Activated naive CD8-positive, alpha-beta T cell treated with anti-CD3 and anti-CD28 coated beads, Interleukin-2, amount 50 U/mL, for 16 hours (primary cell): ENCODE results near the gene APLP2.
"Not testable (repeated sequence)": the region's sequence is repeated elsewhere in the genome, so short reads cannot be mapped to it uniquely, and the experiment has no call there.

Source experiments
- DNase-seq: peaks from one replicate; pipeline ENCODE4 v3.0.0-alpha.2; 2020; ENCODE audit warnings: low read depth, low spot score

APLP2 gene

DNA sequence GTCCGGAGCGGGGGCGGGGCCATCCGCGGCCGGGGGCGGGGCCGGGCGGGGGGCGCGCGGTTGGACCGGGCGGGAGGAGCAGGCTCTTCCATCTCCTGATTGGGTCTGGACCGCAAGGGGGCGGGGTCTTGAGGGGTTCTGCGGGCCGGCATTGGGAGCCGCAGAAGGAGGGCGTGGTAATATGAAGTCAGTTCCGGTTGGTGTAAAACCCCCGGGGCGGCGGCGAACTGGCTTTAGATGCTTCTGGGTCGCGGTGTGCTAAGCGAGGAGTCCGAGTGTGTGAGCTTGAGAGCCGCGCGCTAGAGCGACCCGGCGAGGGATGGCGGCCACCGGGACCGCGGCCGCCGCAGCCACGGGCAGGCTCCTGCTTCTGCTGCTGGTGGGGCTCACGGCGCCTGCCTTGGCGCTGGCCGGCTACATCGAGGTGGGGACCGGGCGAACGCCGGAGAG, at the start of gene APLP2:
APLP2 (plus strand) TSS at position 236 of the 450 bp plus-strand sequence; CDS start at position 320, 84 bp downstream.
- peak; percentile 93 for DNase-seq

DNA sequence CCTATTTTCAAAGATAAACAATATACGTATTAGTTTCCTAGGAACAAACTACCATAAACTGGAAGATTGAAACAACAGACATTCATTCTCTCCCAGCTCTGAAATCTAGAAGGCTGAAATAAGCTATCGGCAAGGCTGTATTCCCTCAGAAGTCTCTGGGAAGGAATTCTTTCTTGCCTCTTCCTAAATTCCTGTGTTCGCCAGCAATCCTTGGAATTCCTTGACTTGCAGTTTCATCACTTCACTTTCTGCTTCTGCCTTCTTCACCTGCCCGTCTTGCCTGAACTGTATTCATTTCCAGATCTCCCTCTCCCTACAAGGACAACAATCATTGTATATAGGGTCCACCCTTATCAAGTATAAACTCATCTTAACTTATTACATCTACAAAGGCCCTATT, 49.4 kb upstream of the APLP2 start:
- no peak for DNase-seq

GRCh38 chr11:130021606-130022005, 48.1 kb upstream of the APLP2 start:
- not testable (repeated sequence) for DNase-seq

- DNase-seq = no peak
Observed at GRCh38 chr11:130022799-130023198, 46.9 kb upstream of the APLP2 start.

DNA sequence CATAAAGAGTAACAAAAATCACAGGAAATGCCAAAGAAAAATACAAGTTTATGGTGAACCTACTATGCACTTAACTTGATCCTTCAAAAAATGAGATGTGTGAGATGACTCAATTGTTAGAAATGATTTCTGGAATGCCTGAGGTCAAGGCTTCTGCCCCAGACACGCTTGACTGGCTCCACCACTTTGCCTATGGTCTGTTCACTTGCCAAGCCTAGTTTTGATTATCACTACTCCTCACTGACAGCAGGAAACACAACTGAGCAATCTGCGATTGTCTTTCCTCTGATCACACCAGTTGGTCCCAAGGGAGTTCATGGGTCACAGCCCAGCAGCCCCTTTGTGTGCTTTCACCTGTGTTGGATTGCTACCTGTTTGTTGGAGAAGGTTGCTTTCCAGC, 46.5 kb upstream of the APLP2 start:
- no peak for DNase-seq

- DNase-seq = no peak
Observed at GRCh38 chr11:130024361-130024760, 45.3 kb upstream of the APLP2 start.

GRCh38 chr11:130025371-130025770, 44.3 kb upstream of the APLP2 start:
- DNase-seq = no peak

GRCh38 chr11:130029137-130029536, 40.6 kb upstream of the APLP2 start:
- no peak for DNase-seq

GRCh38 chr11:130031056-130031455, 38.6 kb upstream of the APLP2 start:
- DNase-seq = no peak

GRCh38 chr11:130031945-130032344, 37.7 kb upstream of the APLP2 start:
- DNase-seq = no peak

DNA sequence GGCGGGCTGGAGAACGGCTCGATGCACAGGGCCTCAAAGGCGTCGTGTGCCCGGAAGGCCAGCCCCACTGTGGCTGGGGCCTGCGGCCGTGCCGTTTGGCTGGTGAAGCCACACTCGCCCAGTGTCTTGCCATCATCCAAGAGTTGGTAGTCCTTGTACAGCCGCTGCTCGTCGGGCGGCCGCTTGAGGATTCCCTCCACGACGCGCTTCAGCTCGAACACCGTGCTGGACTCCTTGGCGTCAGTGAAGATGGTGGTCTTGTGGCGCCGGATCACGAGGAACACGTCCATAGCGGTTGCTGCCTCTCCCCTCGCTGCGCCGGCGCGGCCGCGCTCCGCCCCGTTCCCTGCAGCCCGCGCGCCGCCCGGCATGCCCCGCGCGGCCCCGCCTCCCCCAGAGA, 36.8 kb upstream of the APLP2 start:
- no peak for DNase-seq

DNA sequence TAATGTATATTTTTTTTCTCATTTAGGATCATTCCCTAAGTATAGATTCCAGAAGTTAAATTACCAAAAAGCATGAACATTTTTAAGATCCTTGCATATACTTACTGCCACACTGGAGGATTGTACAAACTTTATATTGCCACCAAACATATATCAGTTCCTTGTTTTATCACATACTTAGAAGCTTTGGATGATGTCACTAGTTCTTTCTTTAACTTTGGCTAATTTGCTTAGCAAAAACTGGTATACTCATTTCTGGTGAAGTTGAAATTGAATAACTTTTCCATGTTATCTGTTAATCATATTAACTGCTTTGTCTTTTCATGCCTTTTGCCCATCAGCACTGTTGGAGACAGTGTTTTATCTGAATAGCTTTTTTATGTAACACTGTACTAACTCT, 35.5 kb upstream of the APLP2 start:
- no peak for DNase-seq

DNA sequence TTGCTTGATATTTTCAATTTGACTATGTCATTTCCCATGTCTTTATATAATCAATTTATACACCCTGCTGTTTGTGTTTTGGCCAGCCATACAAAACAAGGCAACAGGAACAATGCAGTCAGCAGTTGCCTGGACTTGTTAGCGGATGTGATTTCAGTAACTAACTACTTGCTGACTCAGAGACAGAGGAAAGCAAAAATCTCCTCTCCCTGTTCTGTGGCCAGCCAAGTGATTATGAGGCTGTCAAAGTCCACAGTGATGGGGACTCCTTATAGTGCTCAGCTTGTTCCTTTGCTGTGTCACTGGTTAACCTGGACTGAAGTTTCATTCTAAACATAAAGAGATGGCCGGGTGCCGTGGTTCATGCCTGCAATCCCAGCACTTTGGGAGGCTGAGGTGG, 32.6 kb upstream of the APLP2 start:
- DNase-seq = no peak

GRCh38 chr11:130037881-130038585, 31.7 kb upstream of the APLP2 start:
- DNase-seq = no peak

DNA sequence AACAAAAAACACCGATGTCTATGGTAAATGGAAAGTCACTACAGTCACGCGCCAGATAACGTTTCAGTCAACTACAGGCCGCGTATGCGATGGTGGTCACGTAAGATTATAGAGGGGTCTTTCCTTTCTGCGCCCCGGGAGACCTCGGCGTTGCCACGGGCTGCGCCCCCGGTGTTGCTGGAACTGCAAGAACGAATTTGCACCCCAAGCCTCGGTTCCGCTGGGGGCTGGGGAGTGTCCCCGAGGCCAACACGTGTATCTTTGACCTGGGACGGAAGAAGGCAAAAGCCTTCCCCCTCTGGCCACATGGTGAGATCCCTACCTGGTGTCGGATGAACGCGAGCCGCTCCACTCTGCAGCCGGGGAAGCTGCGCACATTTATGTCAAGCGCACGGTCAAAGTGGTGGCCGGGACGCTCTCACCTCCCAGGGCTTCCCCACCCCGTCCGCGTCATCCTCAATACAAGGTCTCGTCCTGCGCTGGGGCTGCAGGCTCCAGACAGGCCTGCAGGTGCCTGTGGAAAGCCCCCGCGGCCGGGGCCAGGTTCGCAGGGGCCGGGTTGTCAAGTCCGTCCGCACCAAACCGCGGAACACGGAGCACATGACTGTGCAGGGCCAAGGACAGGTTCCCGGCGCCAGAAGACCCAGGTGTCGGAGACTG, 29.3 kb upstream of the APLP2 start:
- DNase-seq = no peak

- no peak for DNase-seq
Observed at GRCh38 chr11:130042093-130042591, 27.6 kb upstream of the APLP2 start.

- no peak for DNase-seq
Observed at GRCh38 chr11:130043575-130043974, 26.1 kb upstream of the APLP2 start.

DNA sequence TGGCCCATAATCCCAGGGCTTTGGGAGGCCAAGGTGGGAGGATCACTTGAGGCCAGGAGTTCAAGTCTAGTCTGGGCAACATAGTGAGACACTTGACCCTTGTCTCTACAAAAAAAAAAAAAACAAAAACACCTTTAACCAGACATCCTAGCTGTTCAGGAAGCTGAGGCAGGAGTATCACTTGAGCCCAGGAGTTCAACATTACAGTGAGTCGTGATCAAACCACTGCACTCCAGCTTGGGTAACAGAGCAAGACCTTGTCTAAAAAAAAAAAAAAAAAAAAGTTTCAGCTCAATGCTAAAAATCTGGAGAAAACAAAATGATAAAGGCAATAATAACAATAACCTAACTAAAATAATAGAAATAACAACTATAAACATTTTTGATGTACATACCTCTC, 22.6 kb upstream of the APLP2 start:
- DNase-seq = no peak

- no peak for DNase-seq
Observed at GRCh38 chr11:130049328-130049771, 20.3 kb upstream of the APLP2 start.

DNA sequence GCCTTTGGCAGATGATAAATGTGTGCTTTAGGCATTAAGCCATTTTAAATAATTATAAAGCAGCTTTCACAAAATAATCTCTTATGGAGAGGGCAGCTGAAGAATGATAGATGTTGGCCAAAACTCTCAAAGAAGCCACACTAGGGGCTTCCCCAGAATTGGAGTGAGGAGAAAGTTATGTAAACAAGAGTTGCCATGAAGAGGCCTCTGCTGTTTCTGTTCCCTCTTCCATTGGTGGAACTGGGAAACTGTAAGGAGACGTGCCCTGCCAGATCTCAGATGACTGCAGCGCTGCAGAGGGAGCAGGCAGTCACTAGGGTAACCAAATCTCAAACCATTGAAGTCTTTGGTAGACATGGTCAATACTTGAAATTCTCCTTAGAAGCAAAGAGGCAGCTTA, 19.4 kb upstream of the APLP2 start:
- no peak for DNase-seq

GRCh38 chr11:130051082-130051481, 18.6 kb upstream of the APLP2 start:
- no peak for DNase-seq

DNA sequence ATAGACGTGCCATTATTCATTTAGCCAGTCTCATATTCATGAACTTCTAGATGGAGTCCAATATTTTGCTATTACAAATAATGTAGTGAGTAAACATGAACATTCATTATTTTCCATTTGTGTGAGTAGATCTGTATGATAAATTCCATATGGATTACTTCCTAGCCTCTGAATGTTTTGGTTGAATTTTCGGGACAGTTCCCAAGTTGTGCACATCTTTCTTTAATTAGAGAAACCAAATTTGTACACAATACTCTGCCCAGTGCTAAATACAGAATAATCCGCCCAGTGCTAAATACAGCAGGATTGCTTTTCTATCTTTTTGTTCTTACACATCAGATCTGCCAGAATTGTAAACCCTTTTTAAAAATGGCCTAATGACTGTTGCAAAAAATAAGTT, 17.1 kb upstream of the APLP2 start:
- no peak for DNase-seq

- DNase-seq = no peak
Observed at GRCh38 chr11:130054966-130055365, 14.7 kb upstream of the APLP2 start.
